ENCODE results near the gene LAS1L.

The LAS1L gene

DNA sequence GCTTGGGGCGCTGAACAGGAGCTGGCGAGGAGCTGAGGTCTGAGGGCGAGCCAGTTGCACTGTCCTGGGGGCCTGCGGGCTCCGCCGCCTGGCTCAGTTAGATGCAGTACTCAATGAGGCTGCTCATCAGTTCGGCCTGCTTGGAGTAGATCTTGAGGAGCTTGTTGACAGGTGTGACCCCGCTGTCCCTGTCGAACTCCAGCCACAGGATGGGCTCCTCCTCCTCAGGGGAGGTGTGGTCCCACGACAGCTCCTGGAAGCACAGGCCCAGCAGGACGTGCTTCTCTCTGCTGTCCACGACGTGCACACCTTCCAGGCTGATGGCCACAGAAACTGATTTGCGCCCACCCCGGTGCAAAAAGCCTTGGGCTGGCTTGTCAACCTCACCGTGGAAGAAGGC, 16.5 kb upstream of the LAS1L start:
- Histone ChIP-seq H3K9me2 (replicated peaks; ENCODE audit: low read depth, low read length) (no peaks in the 10 kb centered on the region), H2AFZ (ENCODE audit: low read length) (no peak overlapping the region), H3K4me1 (ENCODE audit: insufficient read depth, low read length, poor library complexity, severe bottlenecking) (no peaks in the 10 kb centered on the region), H3K4me3 (ENCODE audit: low read length, poor library complexity, severe bottlenecking) (no peak overlapping the region), H3K36me3 (ENCODE audit: insufficient read depth, low read length) (no peaks in the 10 kb centered on the region), H3K9me3 (ENCODE audit: insufficient read depth, low read depth, low read length) (no peaks in the 10 kb centered on the region), H3F3A (ENCODE audit: low read depth) (no peaks in the 10 kb centered on the region), H4K20me1 (ENCODE audit: insufficient read depth, low read length, poor library complexity, severe bottlenecking) (no peaks in the 10 kb centered on the region), H3K27me3 (ENCODE audit: insufficient read depth, low read length, poor library complexity, severe bottlenecking) (no peaks in the 10 kb centered on the region), H3K79me2 (ENCODE audit: insufficient read depth, low read length) (no peaks in the 10 kb centered on the region), H3K9ac (ENCODE audit: low read depth, low read length, poor library complexity, severe bottlenecking) (no peak overlapping the region), H3K4me2 (ENCODE audit: low read depth, low read length, poor library complexity, severe bottlenecking) (no peak overlapping the region)
- TF ChIP-seq EZH2phosphoT487 (IDR thresholded peaks at IDR 0.05; ENCODE audit: borderline replicate concordance): no peak
- TF ChIP-seq, protein P1, sequence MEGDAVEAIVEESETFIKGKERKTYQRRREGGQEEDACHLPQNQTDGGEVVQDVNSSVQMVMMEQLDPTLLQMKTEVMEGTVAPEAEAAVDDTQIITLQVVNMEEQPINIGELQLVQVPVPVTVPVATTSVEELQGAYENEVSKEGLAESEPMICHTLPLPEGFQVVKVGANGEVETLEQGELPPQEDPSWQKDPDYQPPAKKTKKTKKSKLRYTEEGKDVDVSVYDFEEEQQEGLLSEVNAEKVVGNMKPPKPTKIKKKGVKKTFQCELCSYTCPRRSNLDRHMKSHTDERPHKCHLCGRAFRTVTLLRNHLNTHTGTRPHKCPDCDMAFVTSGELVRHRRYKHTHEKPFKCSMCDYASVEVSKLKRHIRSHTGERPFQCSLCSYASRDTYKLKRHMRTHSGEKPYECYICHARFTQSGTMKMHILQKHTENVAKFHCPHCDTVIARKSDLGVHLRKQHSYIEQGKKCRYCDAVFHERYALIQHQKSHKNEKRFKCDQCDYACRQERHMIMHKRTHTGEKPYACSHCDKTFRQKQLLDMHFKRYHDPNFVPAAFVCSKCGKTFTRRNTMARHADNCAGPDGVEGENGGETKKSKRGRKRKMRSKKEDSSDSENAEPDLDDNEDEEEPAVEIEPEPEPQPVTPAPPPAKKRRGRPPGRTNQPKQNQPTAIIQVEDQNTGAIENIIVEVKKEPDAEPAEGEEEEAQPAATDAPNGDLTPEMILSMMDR (conservative IDR thresholded peaks at IDR 0.05; ENCODE audit: low read length): no peak

DNA sequence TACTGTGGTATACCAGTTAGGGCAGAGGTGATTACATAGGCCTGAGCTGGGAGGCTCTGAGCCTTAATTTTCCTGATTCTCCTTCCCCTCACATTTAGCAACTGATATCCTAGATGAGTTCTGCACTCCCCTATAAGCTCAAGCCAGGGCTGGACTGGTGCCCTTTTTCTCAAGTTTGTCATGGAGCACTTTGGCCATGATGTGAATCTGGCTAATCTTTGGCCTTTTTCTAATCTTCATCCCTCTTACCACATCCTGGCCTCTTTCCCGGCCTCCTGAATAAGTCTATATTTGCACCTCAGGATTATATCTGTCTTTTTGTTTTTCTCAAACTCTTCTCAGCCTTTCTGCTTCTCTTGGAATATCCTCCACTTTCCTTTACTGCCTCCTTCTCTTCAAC, 10.9 kb upstream of the LAS1L start:
- TF ChIP-seq, protein P1 (conservative IDR thresholded peaks at IDR 0.05; ENCODE audit: low read length): no peak
- no peak for TF ChIP-seq EZH2phosphoT487 (IDR thresholded peaks at IDR 0.05; ENCODE audit: borderline replicate concordance)
- H3K36me3 ChIP-seq (ENCODE audit: insufficient read depth, low read length): no peaks in the 10 kb centered on the region
- no peak overlapping the region for H3K4me2 ChIP-seq (ENCODE audit: low read depth, low read length, poor library complexity, severe bottlenecking)

DNA sequence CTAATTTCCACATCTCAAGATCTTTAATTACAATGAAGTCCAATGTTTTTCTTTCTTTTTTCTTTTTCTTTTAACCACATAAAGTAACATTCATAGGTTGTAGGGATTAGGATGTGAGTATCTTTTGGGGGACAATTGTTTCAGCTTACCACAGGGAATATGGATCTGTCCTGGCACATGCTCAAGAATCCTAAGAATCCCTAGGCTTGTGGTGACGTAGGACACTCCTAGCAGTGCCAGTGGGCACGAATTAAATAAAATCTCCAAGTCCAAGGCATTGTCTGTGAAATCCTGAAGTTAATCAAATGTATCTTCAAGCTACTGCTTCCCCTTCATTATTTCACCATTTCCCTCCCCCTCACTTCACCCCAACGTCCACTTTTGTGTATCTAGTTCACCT, 2.6 kb upstream of the LAS1L start:
- TF ChIP-seq, protein P1 (conservative IDR thresholded peaks at IDR 0.05; ENCODE audit: low read length): no peak
- TF ChIP-seq EZH2phosphoT487 (IDR thresholded peaks at IDR 0.05; ENCODE audit: borderline replicate concordance): no peak
- no peak overlapping the region for H3K4me3 ChIP-seq (ENCODE audit: low read length, poor library complexity, severe bottlenecking)

More for the DNA sequence above, 10.9 kb upstream of the LAS1L start:
- no peaks in the 10 kb centered on the region for H3K4me1 ChIP-seq (ENCODE audit: insufficient read depth, low read length, poor library complexity, severe bottlenecking)
- H3K4me3 ChIP-seq (ENCODE audit: low read length, poor library complexity, severe bottlenecking): no peak overlapping the region
- no peak overlapping the region for H3K9ac ChIP-seq (ENCODE audit: low read depth, low read length, poor library complexity, severe bottlenecking)
- no peaks in the 10 kb centered on the region for H3F3A ChIP-seq (ENCODE audit: low read depth)
- H3K79me2 ChIP-seq (ENCODE audit: insufficient read depth, low read length): no peaks in the 10 kb centered on the region
- no peaks in the 10 kb centered on the region for H4K20me1 ChIP-seq (ENCODE audit: insufficient read depth, low read length, poor library complexity, severe bottlenecking)
- H3K9me3 ChIP-seq (ENCODE audit: insufficient read depth, low read depth, low read length): no peaks in the 10 kb centered on the region
- no peaks in the 10 kb centered on the region for H3K9me2 ChIP-seq (replicated peaks; ENCODE audit: low read depth, low read length)
- H3K27me3 ChIP-seq (ENCODE audit: insufficient read depth, low read length, poor library complexity, severe bottlenecking): no peaks in the 10 kb centered on the region
- no peak overlapping the region for H2AFZ ChIP-seq (ENCODE audit: low read length)

More for the DNA sequence above, 2.6 kb upstream of the LAS1L start:
- Histone ChIP-seq H3F3A (ENCODE audit: low read depth) (no peaks in the 10 kb centered on the region), H3K9me3 (ENCODE audit: insufficient read depth, low read depth, low read length) (no peaks in the 10 kb centered on the region), H3K27me3 (ENCODE audit: insufficient read depth, low read length, poor library complexity, severe bottlenecking) (no peaks in the 10 kb centered on the region), H3K79me2 (ENCODE audit: insufficient read depth, low read length) (peaks cover 23% of the 10 kb centered on the region), H3K36me3 (ENCODE audit: insufficient read depth, low read length) (no peaks in the 10 kb centered on the region), H3K9me2 (replicated peaks; ENCODE audit: low read depth, low read length) (no peaks in the 10 kb centered on the region), H3K9ac (ENCODE audit: low read depth, low read length, poor library complexity, severe bottlenecking) (no peak overlapping the region), H3K4me2 (ENCODE audit: low read depth, low read length, poor library complexity, severe bottlenecking) (no peak overlapping the region), H2AFZ (ENCODE audit: low read length) (no peak overlapping the region), H3K4me1 (ENCODE audit: insufficient read depth, low read length, poor library complexity, severe bottlenecking) (peaks cover 4% of the 10 kb centered on the region), H4K20me1 (ENCODE audit: insufficient read depth, low read length, poor library complexity, severe bottlenecking) (peaks cover 12% of the 10 kb centered on the region)

All from Loucy (cell line).